Ammon's horn (tissue), 1 donor: ENCODE data around the gene KIF20B.
"Not testable (repeated sequence)": the region's sequence is repeated elsewhere in the genome, so short reads cannot be mapped to it uniquely, and the experiment has no call there.

Experiments used
- DNase-seq: peaks from one replicate; pipeline ENCODE4 v3.0.0-alpha.2; 2016; ENCODE audit warnings: low spot score

KIF20B gene

DNA sequence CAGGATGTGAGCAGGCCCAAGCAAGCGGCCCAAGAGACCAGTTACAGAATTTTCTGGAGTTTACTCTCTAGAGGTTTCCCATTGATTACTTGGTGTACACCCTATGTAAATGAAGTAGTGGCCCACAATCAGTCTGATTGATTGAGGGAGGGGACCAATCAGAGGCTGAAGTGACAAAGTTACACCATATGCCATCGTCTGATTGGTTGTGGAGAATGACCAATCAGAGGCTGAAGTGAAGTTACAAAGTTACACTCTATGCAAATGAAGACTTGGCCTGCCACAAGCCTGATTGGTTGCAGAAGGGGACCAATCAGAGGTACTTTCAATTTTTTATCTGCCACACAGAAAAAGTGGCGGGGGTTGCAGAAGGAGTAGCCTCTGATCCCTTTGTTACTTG is 83.7 kb downstream of the KIF20B start:
- no peak for DNase-seq

DNA sequence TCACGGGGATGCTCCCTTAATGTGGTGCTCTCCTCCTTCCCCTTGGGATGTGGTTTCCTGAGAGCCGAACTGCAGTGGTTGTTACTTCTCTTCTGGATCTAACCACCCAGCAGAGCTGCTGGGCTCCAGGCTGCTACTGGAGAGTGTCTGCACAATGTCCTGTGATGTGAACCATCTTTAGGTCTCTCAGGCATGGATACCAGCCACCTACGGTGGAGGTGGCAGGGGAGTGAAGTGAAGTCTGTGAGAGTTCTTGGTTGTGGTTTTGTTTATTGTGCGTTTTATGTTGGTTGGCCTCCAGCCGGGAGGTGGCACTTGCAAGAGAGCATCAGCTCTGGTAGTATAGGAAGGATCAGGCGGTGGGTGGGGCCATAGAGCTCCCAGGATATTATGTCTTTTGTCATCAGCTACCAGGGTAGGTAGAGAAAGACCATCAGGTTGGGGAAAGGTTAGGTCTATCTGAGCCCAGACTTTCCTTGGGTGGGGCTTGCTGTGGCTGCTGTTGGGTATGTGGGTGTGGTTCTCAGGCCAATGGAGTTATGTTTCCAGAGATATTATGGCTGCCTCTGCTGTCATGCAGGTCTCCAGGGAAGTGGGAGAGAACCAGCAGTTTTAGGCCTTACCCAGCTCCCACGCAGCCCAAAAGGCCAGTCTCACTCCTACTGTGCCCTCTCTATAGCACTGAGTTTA is 87.9 kb downstream of the KIF20B start:
- no peak for DNase-seq

DNA sequence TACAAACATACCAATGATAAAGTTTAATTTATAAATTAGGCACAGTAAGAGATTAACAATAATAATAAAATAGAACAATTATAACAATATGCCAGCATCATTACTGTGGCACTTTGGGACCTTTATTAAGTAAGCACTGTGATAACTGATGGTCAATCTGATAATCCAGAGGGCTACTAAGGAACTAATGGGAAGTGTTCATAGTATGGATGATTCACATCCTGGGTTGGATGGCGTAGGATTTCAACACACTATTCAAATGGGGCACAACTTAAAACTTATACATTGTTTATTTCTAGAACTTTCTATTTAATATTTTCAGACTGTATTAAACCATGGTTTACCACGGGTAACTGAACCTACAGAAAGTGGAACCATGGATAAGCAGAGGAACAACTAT is 90.8 kb downstream of the KIF20B start:
- no peak for DNase-seq

DNA sequence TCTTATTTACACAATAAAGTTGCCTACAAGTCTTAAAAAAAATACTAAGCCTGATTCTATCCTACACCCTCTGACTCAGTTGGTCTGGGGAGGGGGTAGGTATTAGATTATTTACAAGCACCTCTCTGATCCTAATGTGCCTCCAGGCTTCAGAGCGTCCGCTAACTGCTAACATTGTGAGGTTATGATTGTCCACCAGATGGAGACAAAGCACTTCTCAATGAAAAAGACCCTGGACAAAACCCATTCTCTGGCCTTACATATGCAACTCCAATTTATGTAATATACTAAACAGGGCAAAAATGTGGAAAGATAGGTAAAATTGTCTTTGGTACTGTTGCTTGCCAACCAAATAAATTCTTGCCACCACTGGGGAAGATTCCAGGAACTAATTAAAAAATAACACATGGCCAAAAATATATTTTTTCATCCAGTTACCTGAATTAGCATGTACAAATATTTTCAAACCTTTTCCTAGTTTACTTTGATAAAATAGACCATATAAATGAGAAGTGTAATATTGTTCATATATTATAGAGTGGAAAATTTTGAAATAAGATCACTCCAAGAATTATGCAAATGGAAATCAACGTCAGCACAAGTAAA is 92.4 kb downstream of the KIF20B start:
- peak; percentile 84 for DNase-seq

DNA sequence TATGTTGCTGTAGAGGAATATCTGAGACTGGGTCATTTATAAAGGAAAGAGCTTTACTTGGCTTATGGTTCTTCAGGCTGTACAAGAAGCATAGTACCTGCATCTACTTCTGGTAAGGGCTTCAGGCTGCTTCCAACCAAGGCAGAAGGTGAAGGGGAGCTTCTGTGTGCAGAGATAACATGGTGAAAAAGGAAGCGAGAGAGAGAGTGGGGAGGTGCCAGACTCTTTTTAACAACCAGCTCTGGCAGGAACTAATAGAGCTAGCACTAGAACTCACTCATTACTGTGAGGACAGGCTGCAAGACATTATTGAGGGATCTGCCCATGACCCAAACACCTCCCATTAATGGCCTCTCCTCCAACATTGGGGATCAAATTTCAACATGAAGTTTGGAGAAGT is 94.5 kb downstream of the KIF20B start:
- no peak for DNase-seq

DNA sequence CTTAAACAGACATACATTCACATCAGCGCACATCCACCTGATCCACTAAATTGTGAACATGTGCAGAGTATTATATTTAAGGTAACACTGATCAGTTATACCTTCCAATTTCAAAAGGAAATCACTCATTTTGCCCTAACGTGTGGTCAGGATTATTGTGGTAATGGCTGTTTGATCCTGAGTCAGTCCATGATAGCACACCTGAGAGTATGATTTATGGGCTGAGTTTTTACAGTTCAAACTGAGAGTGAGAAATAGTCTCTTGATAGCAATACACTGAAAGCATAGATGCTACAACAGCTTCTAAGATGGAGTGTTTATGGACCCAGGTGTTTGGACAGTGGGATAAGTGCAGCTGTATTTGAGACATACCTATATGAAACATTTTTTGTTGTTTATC is 96.7 kb downstream of the KIF20B start:
- no peak for DNase-seq

DNA sequence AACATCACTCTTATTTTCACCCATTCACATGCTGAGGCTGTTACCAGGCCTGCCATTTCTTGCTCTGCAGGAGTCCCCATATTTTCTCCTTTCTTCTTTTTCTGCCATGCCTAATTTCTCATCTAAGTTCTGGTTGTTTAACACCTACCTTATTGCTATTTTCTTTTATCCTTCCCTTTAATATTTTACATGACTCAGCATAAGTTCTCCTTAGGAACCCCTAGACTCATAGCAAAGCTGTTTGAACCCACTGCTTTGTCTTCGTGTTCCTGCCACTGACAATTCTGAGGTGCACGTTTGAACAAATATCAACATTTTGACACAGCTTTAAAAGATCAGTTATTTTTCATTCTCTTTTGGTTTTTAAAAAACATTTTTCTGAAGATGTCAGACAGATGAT is 98.2 kb downstream of the KIF20B start:
- DNase-seq = no peak

DNA sequence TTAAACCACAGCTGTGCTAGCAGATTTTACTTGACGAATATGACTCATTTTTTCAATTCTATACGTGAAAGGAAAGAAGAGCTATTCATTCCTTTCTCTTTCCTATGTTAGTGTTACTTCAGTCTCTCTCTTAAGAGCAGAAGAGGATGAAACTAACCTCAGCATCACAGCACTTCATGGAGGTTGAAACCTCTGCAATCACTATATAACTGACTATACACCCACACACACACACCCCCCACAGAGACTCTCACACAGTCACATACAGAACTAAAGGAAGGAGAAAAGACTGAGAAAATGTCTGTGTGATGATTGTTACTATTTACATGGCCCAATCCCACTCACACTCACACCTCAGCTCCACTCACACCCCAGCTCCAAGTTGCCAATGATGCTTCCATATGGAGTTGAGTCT is 104.2 kb downstream of the KIF20B start:
- DNase-seq = no peak

DNA sequence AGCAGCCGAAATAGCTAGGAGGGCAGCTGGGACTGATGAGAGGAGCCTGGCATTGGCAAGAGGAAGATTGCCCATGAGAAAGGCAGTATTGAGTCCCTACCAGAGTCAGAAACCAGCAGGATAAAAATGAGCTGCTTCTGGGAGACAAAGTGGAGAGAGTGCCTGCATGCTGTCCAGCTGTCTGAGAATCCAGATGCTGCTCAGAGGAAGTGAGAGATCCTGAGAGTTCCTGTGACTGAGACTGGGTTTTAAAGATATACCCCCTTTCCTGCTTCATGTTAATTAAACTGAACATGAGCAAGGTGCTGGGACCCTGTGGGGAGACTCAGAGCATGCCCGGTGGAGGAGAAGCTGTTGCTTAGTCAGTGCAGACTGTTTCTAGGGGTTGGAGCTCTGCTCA is 107.5 kb downstream of the KIF20B start:
- DNase-seq = no peak

DNA sequence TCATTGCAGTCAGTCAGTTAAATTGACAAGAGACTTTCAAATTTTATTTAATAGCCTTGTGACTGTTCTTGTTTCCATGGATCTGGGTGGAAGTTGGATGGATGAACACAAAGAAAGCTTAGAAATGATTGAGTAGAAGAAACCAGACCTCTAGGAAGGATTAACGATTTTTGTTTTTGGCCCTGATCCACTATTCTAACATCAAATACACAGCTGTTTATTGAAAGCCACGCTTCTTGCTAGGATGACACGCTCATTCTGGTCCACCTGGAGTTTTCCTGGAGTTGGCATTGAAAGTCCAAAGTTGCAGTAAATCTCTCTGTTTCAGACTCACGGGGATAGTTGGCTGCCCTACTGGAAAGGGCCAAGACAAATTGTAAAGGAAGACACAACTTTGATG is 108.4 kb downstream of the KIF20B start:
- DNase-seq = no peak

DNA sequence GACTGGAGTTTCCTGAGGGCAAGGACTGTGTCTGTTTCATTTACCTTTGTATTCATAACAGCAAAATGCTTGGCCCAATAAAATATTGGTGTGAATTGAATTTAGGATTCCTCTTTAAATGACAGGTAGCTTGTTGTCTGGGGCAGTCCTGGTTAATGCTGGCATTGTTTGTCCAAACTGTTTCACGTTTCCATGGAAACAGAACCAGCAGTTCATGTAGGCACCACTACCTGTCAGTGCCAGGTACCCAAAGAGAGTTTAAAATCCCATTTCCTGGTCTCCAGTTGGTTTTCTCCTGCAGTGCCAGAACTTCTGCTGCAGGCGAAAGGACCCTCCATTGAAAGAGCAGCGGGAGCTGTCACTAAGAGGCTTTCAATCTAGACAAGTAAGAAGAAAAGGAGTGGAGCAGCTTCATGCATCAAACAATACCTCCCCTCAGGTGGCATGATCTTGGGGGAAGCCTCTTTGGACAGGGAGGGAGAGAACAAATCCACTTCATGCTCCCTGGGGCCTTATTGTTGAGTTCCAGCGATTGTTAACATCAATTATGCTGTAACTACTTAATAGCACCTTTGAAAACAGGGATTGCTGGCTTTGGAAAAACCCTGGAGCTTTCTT is 109.6 kb downstream of the KIF20B start:
- DNase-seq = no peak

DNA sequence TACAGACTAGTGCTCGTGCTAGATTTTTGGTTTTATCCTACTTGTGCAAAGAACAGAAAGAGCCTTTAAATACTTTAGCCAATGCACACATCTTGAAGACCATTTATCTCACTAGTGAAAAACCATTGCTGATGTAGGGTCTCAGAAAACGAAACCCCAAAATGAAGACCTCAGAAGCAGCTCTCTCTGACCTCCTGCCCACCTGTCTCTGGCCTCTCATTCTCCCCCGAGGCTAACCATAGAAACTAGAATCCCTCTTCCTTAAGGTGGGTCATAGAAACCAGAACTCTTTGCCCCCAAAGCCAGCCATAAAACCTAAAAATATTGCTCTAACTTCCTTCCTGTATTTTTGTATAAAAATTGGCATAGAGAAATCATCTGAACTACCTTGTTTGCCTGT is 112.2 kb downstream of the KIF20B start:
- no peak for DNase-seq

DNA sequence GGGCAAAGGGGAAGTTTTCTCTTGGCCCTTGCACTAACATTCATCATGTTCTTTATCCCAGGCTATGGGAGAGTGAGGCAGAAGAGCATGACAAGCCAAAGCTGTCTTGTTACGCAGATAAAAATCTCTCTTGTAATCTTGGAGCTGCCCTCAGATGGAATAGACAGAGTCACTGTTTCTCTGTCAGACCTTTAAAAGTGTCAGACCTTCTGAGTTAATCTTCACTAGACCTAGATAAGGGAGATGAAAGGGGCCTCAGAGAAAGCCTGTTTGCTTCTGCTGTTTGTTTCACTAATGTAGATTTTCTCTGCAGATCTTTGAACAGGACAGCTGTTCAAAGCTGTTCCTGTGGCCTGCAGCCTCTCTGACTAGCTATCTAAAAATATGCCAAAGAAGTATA is 112.9 kb downstream of the KIF20B start:
- no peak for DNase-seq

DNA sequence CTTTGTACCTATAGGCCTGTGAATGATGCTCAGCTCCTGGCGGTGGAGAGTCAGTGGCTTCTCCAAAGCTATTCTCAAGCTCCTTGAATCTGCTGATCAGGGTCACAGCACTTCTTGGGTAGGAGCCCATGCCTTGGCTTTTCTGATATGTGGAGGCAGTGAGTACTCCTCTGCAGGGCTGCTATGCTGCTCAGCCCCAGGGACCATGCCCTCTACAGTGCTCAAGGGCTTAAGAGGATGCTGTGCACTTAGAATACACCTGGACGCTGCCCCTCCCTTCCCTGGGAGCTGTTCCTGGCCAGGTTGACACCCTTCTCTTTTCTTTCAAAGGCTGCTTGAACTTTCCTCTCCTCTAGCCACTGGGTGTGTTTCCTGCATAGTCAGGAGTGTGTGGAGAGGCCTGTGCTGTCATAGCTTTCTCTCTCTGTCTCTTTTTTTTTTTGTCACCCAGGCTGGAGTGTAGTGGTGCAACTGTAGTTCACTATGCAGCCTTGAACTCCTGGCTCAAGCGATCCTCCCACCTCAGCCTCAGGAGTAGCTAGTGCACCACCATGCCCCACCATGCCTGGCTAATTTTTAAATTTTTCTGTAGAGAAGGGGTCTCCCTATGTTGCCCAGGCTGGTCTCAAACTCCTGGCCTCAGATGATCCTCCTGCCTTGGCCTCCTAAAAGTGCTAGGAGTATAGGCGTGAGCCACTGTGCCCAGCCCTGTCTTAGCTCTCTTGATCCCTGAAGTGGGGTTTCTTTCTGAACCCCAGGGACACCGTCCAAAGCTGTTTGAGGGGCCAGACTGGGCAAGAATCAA is 113.9 kb downstream of the KIF20B start:
- DNase-seq = no peak

DNA sequence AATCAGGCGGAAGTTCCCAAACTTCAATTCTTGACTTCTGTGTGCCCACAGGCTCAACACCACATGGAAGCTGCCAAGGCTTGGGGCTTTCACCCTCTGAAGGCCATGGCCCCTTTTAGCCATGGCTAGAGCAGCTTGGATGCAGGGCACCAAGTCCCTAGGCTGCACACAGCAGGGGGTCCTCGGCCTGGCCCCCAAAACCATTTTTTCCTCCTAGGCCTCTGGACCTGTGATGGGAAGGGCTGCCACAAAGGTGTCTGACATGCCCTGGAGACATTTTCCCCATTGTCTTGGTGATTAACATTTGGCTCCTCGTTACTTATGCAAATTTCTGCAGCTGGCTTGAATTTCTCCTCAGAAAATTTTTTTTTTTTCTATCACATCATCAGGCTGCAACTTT is 117.6 kb downstream of the KIF20B start:
- not testable (repeated sequence) for DNase-seq
